H1 (cell line): ENCODE measurements around the gene LITAFD. TPM values are rescaled to one million over a fixed set of nuclear protein-coding genes. Genes with fewer than 3 reads are reported as not detected.
A peak's percentile ranks its signal among the peaks of the same experiment; 100 is the strongest.

Source experiments
- CTCF ChIA-PET: fragments of 300-600 bp; sonication (Branson Sonifier 250); formaldehyde crosslinking; loops from one replicate; lab custom pipeline; 2021; ENCODE audit not compliant: partially characterized antibody; lab: Charles Lee
- POLR2A ChIA-PET: fragments of 300-600 bp; sonication (Branson Sonifier 250); formaldehyde crosslinking; loops from one replicate; lab custom pipeline; 2021; ENCODE audit warnings: inconsistent platforms; ENCODE audit not compliant: partially characterized antibody; lab: Charles Lee
- DNase-seq, 2 experiments: peaks; one replicate each; pipeline versions ENCODE4 v3.0.0 to v3.0.0-alpha.2; 2010 to 2022; ENCODE audit warnings: low spot score in 2 of 2, low read depth in 1 of 2, mixed read lengths in 1 of 2
- FAIRE-seq: peaks from 2 replicates; lab custom pipeline; 2011; peaks lifted over from hg19 to GRCh38; lab: Jason Lieb, UNC
- H2AFZ ChIP-seq: 2 replicates; pipeline ENCODE4 v1.8.1; 2012; ENCODE audit warnings: low read length, inconsistent platforms
- H2AK5ac ChIP-seq: 2 replicates; pipeline ENCODE4 v1.6.1; 2013; ENCODE audit warnings: low read depth, low read length
- H2BK120ac ChIP-seq: replicated peaks from 2 replicates; pipeline ENCODE3; 2013; ENCODE audit warnings: low read depth, low read length, inconsistent platforms
- H2BK12ac ChIP-seq: 2 replicates; pipeline ENCODE4 v1.6.1; 2013; ENCODE audit warnings: low read depth, low read length
- H2BK15ac ChIP-seq: 2 replicates; pipeline ENCODE4 v1.6.1; 2013; ENCODE audit warnings: low read length
- H2BK20ac ChIP-seq: 2 replicates; pipeline ENCODE4 v1.6.1; 2013; ENCODE audit warnings: low read length
- H2BK5ac ChIP-seq: 2 replicates; pipeline ENCODE4 v1.6.1; 2013; ENCODE audit warnings: low read depth, low read length
- H3K14ac ChIP-seq: 2 replicates; pipeline ENCODE4 v1.6.1; 2013; ENCODE audit warnings: inconsistent platforms; ENCODE audit not compliant: insufficient read length
- H3K18ac ChIP-seq: 2 replicates; pipeline ENCODE4 v1.6.1; 2013; ENCODE audit warnings: low read length; ENCODE audit errors: extremely low read depth
- H3K23ac ChIP-seq: 2 replicates; pipeline ENCODE4 v1.6.1; 2013; ENCODE audit warnings: inconsistent platforms; ENCODE audit not compliant: insufficient read length
- H3K23me2 ChIP-seq: 2 replicates; pipeline ENCODE4 v1.6.1; 2013; ENCODE audit warnings: low read depth, low read length
- H3K27ac ChIP-seq: 2 replicates; pipeline ENCODE4 v1.6.1; 2011; ENCODE audit warnings: low read depth, low read length, inconsistent platforms
- H3K27me3 ChIP-seq, 4 experiments: replicated peaks in 1 of 4; 1 replicate in 1 of 4; 2 replicates in 3 of 4; pipeline versions ENCODE4 v1.6.1 to v1.8.1; 2011 to 2013; ENCODE audit warnings: low read length in 3 of 4, mild to moderate bottlenecking in 3 of 4, inconsistent platforms in 2 of 4, mixed read lengths in 2 of 4, moderate library complexity in 1 of 4; ENCODE audit not compliant: control insufficient read depth in 3 of 4, insufficient read depth in 3 of 4; ENCODE audit errors: extremely low read depth in 1 of 4
- H3K36me3 ChIP-seq, 4 experiments: 2 replicates each; pipeline versions ENCODE4 v1.6.1 to v1.8.1; 2011 to 2013; ENCODE audit warnings: mild to moderate bottlenecking in 4 of 4, low read length in 3 of 4, moderate library complexity in 2 of 4, control low read depth in 1 of 4, inconsistent platforms in 1 of 4; ENCODE audit not compliant: insufficient read depth in 4 of 4, control insufficient read depth in 2 of 4
- H3K4ac ChIP-seq: replicated peaks from 2 replicates; pipeline ENCODE3; 2013; ENCODE audit warnings: low read length, low read depth, mixed read lengths, inconsistent platforms; ENCODE audit not compliant: insufficient read length
- H3K4me1 ChIP-seq, 4 experiments: replicated peaks in 1 of 4; 1 replicate in 1 of 4; 2 replicates in 3 of 4; pipeline versions ENCODE4 v1.6.1 to v1.8.1; 2011 to 2013; ENCODE audit warnings: low read length in 3 of 4, inconsistent platforms in 2 of 4, mixed read lengths in 1 of 4; ENCODE audit not compliant: insufficient read depth in 4 of 4, control insufficient read depth in 3 of 4
- H3K4me2 ChIP-seq, 2 experiments: 2 replicates each; pipeline versions ENCODE4 v1.6.1 to v1.8.1; 2011 to 2013; ENCODE audit warnings: low read depth in 2 of 2, low read length in 2 of 2, control low read depth in 1 of 2, inconsistent platforms in 1 of 2, mild to moderate bottlenecking in 1 of 2; ENCODE audit not compliant: insufficient read depth in 1 of 2
- H3K4me3 ChIP-seq, 4 experiments: fragments of 200-600, 300-600 bp in 1 of 4; sonication (generic), shearing (Covaris generic), sonication (Bioruptor Twin) in 1 of 4; 2 replicates each; pipeline versions ENCODE4 v1.5.1 to v1.8.1; 2011 to 2016; ENCODE audit warnings: low read length in 4 of 4, low read depth in 3 of 4, control low read depth in 2 of 4, inconsistent platforms in 2 of 4, mild to moderate bottlenecking in 2 of 4, mixed read lengths in 1 of 4, moderate library complexity in 1 of 4; ENCODE audit not compliant: insufficient read depth in 2 of 4; ENCODE audit errors: extremely low read depth in 1 of 4
- H3K56ac ChIP-seq: replicated peaks from 2 replicates; pipeline ENCODE3; 2013; ENCODE audit warnings: low read depth, mild to moderate bottlenecking, mixed read lengths, low read length, inconsistent platforms; ENCODE audit not compliant: insufficient read length
- H3K79me1 ChIP-seq: 2 replicates; pipeline ENCODE4 v1.6.1; 2013; ENCODE audit warnings: low read depth, low read length, control low read depth
- H3K79me2 ChIP-seq, 2 experiments: 2 replicates each; pipeline versions ENCODE4 v1.6.1 to v1.8.1; 2012 to 2013; ENCODE audit warnings: low read length in 2 of 2, mild to moderate bottlenecking in 2 of 2, inconsistent platforms in 1 of 2; ENCODE audit not compliant: insufficient read depth in 2 of 2, control insufficient read depth in 1 of 2
- H3K9ac ChIP-seq, 4 experiments: replicated peaks in 1 of 4; 1 replicate in 1 of 4; 2 replicates in 3 of 4; pipeline versions ENCODE4 v1.6.1 to v1.8.1; 2011 to 2013; ENCODE audit warnings: low read depth in 3 of 4, low read length in 3 of 4, control low read depth in 2 of 4, mild to moderate bottlenecking in 2 of 4, moderate library complexity in 2 of 4, inconsistent platforms in 1 of 4; ENCODE audit errors: extremely low read depth in 1 of 4
- H3K9me3 ChIP-seq, 2 experiments: 2 replicates each; pipeline versions ENCODE4 v1.6.1 to v1.8.1; 2012 to 2013; ENCODE audit warnings: mild to moderate bottlenecking in 2 of 2, moderate library complexity in 2 of 2, control low read depth in 1 of 2, inconsistent platforms in 1 of 2, low read depth in 1 of 2, low read length in 1 of 2, mixed read lengths in 1 of 2; ENCODE audit not compliant: insufficient read depth in 2 of 2
- H4K20me1 ChIP-seq, 2 experiments: replicated peaks in 1 of 2; 2 replicates each; pipeline versions ENCODE3 to v1.8.1; 2011 to 2013; ENCODE audit warnings: inconsistent platforms in 2 of 2, low read length in 2 of 2, mild to moderate bottlenecking in 1 of 2; ENCODE audit not compliant: insufficient read depth in 2 of 2, control insufficient read depth in 1 of 2
- H4K5ac ChIP-seq: 2 replicates; pipeline ENCODE4 v1.6.1; 2013; ENCODE audit warnings: low read length, low read depth, mixed read lengths, inconsistent platforms; ENCODE audit not compliant: insufficient read length
- H4K8ac ChIP-seq: 2 replicates; pipeline ENCODE4 v1.8.0; 2013; ENCODE audit warnings: mild to moderate bottlenecking, moderate library complexity, low read length, inconsistent platforms; ENCODE audit not compliant: insufficient read depth; ENCODE audit errors: extremely low read depth
- H4K91ac ChIP-seq: replicated peaks from 2 replicates; pipeline ENCODE3; 2013; ENCODE audit warnings: low read length, mixed read lengths, inconsistent platforms; ENCODE audit not compliant: insufficient read length
- CBX8 ChIP-seq: fragments of 300-800, 300-1000 bp; sonication (generic); IDR thresholded peaks from 2 replicates; pipeline ENCODE4 v1.7.1; 2016; ENCODE audit warnings: low read depth, low read length, borderline replicate concordance
- CTBP2 ChIP-seq: IDR thresholded peaks from 2 replicates; pipeline ENCODE4 v1.7.0; 2011; ENCODE audit warnings: borderline replicate concordance, mild to moderate bottlenecking, moderate library complexity, mixed read lengths, low read length; ENCODE audit not compliant: insufficient read depth, insufficient read length
- GABPA ChIP-seq: IDR thresholded peaks from 2 replicates; pipeline ENCODE4 v1.6.1; 2011; ENCODE audit warnings: mild to moderate bottlenecking, low read length, moderate library complexity, borderline replicate concordance; ENCODE audit not compliant: insufficient read depth
- WGBS, 2 experiments: shearing (Covaris generic) in 1 of 2; methylation state at CpG; one replicate each; pipeline versions ENCODE4 v1.1.6 to v1.1.7; 2013 to 2015; ENCODE audit warnings: low lambda C conversion rate in 2 of 2, mixed read lengths in 2 of 2, inconsistent platforms in 1 of 2, low coverage in 1 of 2, missing lambda C conversion rate in 1 of 2; ENCODE audit not compliant: insufficient replicate concordance in 2 of 2, insufficient coverage in 1 of 2, insufficient read length in 1 of 2; ENCODE audit errors: extremely low coverage in 1 of 2, missing lambda C conversion rate in 1 of 2; 5-methylcytosine and 5-hydroxymethylcytosine counted together
- polyA plus RNA-seq, 7 experiments: library from polyadenylated mRNA; depleted of rRNA in 3 of 7; stranded (reverse) in 5 of 7; unstranded in 2 of 7; fragments of >200 nt in 5 of 7; fragments of 200-250 nt in 2 of 7; gene quantifications; 1 replicate in 5 of 7; 2 replicates in 1 of 7; 4 replicates in 1 of 7; pipeline versions ENCODE4 v1.2.1 to v1.2.3, GENCODE V29; 2011 to 2013; ENCODE audit warnings: missing spikeins in 2 of 7, mixed read lengths in 2 of 7
- total RNA-seq: library from RNA; stranded (reverse); fragmentation: NEBNext Ultra II Directional; extraction: Animal tissue kit (Norgen Biotek cat#: 25700); gene quantifications from 2 replicates; pipeline ENCODE4 v1.2.1, GENCODE V29; 2021

LITAFD gene
- total and polyA plus RNA-seq, 2 of the 8 experiments (the other 6 are each of a cell fraction or from before 2014, with no cell fraction given): not detected

DNA sequence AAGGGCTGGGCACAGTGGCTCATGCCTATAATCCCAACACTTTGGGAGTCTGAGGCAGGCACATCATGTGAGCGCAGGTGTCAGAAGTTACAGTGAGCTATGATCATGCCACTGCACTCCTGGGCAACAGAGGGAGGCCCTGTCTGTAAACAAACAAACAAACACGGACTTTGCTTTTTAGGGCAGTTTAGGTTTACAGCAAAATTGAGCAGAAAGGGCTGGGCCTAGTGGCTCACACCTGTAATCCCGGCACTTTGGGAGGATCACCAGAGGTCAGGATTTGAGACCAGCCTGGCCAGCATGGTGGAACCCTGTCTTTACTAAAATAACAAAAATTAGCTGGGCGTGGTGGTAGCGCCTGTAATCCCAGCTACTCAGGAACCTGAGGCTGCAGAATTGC is 10.1 kb upstream of the LITAFD start:
- Histone ChIP-seq H2BK5ac (peak overlapping the region; percentile 16; the same call in 1 of the 2 replicates), H4K20me1 (peaks cover 0 to 8% of the 10 kb centered on the region in 2 experiments), H2BK120ac (no peak overlapping the region), H3K56ac (no peak overlapping the region), H3K23ac (no peak overlapping the region), H3K79me2 (peaks cover 0 to 12% of the 10 kb centered on the region in 2 experiments; a peak in 2 of 4 replicates), H3K14ac (no peak overlapping the region), H4K91ac (no peak overlapping the region), H3K18ac (no peak overlapping the region), H3K4me2 (no peak overlapping the region), H3K9me3 (no peaks in the 10 kb centered on the region), H3K27me3 (no peaks in the 10 kb centered on the region), H4K8ac (no peak overlapping the region), H3K27ac (no peak overlapping the region), H3K4ac (no peak overlapping the region), H2BK12ac (no peak overlapping the region), H2BK15ac (no peak overlapping the region), H3K9ac (no peak overlapping the region), H2AFZ (no peak overlapping the region), H3K23me2 (peaks cover 16% of the 10 kb centered on the region), H2BK20ac (no peak overlapping the region), H2AK5ac (no peak overlapping the region), H3K79me1 (peaks cover 4% of the 10 kb centered on the region), H4K5ac (no peak overlapping the region), H3K4me3 (no peak overlapping the region), H3K36me3 (no peaks in the 10 kb centered on the region), H3K4me1 (peaks cover 0 to 4% (median 3%) of the 10 kb centered on the region in 4 experiments; a peak in 2 of 7 replicates)
- FAIRE-seq (no peak), DNase-seq (no peak)
- TF ChIP-seq GABPA: no peak
- no peak for TF ChIP-seq CBX8
- TF ChIP-seq CTBP2: no peak
- ChIA-PET CTCF (interaction anchor here (0.6 to 10.5 kb wide), 10 partner anchors 9 to 305 kb away, joined by 3 to 90 read pairs (median 4); partner anchors contain the start of gene LITAFD), POLR2A (interaction anchor here (0.6 to 29.1 kb wide), 2 partner anchors 14 to 202 kb away, joined by 3 to 456 read pairs; partner anchors contain the start of gene CARHSP1)
- 95% methylated on average over 5 of the region's 5 CpGs; no CpG with 5 or more reads in 1 of the 2 experiments for WGBS, 2 experiments
